DMS53 (cell line): ENCODE results near the gene SOX5.

Experiments
- DNase-seq: peaks from one replicate; lab custom pipeline; 2025; lab: John Stamatoyannopoulos, UW

Gene SOX5

GRCh38 chr12:23484238-23484637 lies 465.2 kb downstream of the SOX5 start:
- no peak for DNase-seq

DNA sequence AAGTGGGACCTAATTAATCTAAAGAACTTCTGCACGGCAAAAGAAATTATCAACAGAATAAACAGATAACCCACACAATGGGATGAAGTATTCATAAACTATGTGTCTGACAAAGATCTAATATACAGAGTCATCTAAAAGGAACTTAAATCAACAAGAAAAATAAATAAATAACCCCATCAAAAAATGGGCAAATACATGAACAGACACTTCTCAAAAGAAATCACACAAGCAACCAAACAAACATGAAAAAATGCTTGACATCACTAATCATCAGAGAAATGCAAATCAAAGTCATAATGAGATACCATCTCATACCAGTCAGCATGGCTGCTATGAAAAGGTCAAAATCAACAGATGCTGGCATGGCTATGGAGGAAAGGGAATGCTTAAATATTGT lies 466.9 kb downstream of the SOX5 start:
- no peak for DNase-seq
